ENCODE results near the gene CYP3A7. TPM values are rescaled to one million over a fixed set of nuclear protein-coding genes. Genes with fewer than 3 reads are reported as not detected.

Gene CYP3A7
- total RNA-seq, 1 experiment from 2014 or later, result not detected

GRCh38 chr7:99679400-99680191 is 55.4 kb downstream of the CYP3A7 start, which contains the start of gene CYP3A5:
Gene CYP3A5 (minus strand): TSS chr7:99679996. CDS start chr7:99679896, 100 bp downstream.
- TF ChIP-seq, protein P1, sequence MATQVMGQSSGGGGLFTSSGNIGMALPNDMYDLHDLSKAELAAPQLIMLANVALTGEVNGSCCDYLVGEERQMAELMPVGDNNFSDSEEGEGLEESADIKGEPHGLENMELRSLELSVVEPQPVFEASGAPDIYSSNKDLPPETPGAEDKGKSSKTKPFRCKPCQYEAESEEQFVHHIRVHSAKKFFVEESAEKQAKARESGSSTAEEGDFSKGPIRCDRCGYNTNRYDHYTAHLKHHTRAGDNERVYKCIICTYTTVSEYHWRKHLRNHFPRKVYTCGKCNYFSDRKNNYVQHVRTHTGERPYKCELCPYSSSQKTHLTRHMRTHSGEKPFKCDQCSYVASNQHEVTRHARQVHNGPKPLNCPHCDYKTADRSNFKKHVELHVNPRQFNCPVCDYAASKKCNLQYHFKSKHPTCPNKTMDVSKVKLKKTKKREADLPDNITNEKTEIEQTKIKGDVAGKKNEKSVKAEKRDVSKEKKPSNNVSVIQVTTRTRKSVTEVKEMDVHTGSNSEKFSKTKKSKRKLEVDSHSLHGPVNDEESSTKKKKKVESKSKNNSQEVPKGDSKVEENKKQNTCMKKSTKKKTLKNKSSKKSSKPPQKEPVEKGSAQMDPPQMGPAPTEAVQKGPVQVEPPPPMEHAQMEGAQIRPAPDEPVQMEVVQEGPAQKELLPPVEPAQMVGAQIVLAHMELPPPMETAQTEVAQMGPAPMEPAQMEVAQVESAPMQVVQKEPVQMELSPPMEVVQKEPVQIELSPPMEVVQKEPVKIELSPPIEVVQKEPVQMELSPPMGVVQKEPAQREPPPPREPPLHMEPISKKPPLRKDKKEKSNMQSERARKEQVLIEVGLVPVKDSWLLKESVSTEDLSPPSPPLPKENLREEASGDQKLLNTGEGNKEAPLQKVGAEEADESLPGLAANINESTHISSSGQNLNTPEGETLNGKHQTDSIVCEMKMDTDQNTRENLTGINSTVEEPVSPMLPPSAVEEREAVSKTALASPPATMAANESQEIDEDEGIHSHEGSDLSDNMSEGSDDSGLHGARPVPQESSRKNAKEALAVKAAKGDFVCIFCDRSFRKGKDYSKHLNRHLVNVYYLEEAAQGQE (IDR thresholded peaks at IDR 0.05; ENCODE audit: insufficient read depth in 1 of 2, low read depth in 2 of 2, low read length in 1 of 2), result no peak
- Histone ChIP-seq H3K27me3 (ENCODE audit: control insufficient read depth, insufficient read depth, low read length) (no peaks in the 10 kb centered on the region; the same call in 1 of the 2 replicates), H3K4me3 (ENCODE audit: low read depth in 2 of 2, low read length in 2 of 2) (no peak within 1 kb of the TSS), H3K36me3 (ENCODE audit: control insufficient read depth, insufficient read depth, low read length) (no peaks in the 10 kb centered on the region), H3K27ac (ENCODE audit: low read length) (no peak within 1 kb of the TSS), H3K4me1 (ENCODE audit: control insufficient read depth, insufficient read depth, low read length) (no peaks in the 10 kb centered on the region), H3K9me3 (ENCODE audit: control insufficient read depth, insufficient read depth, low read depth, low read length) (no peaks in the 10 kb centered on the region)
- ATAC-seq (no peak), DNase-seq (ENCODE audit: low read depth, low spot score) (no peak)
- CTCF ChIA-PET, result interaction anchor here (0.6 kb wide), 1 partner anchor 13 kb away, joined by 3 read pairs; no protein-coding TSS in a partner anchor
- intact Hi-C loops (cut with micrococcal nuclease; ENCODE audit: unreplicated experiment), result no loop called here
- POLR2A ChIA-PET, result no interaction called here
- BruUV-seq (replicated peaks), result no TSS peak
- in situ Hi-C loops (cut with HindIII; ENCODE audit: low pct_unique_long_range_greater_than_20kb, low sequenced_read_pairs), result no loop called here

- Histone ChIP-seq H3K4me1 (ENCODE audit: control insufficient read depth, insufficient read depth, low read length) (no peaks in the 10 kb centered on the region), H3K27ac (ENCODE audit: low read length) (no peak overlapping the region), H3K36me3 (ENCODE audit: control insufficient read depth, insufficient read depth, low read length) (no peaks in the 10 kb centered on the region), H3K27me3 (ENCODE audit: control insufficient read depth, insufficient read depth, low read length) (no peaks in the 10 kb centered on the region; the same call in 1 of the 2 replicates), H3K4me3 (ENCODE audit: low read depth in 2 of 2, low read length in 2 of 2) (no peak overlapping the region), H3K9me3 (ENCODE audit: control insufficient read depth, insufficient read depth, low read depth, low read length) (no peaks in the 10 kb centered on the region)
- no TSS peak for BruUV-seq (replicated peaks)
- in situ Hi-C loops (cut with HindIII; ENCODE audit: low pct_unique_long_range_greater_than_20kb, low sequenced_read_pairs), result no loop called here
- POLR2A ChIA-PET, result no interaction called here
- CTCF ChIA-PET, result no interaction called here
- no peak for TF ChIP-seq POLR2AphosphoS5 (IDR thresholded peaks at IDR 0.05; ENCODE audit: low read depth, low read length)
- TF ChIP-seq TCF7L2 (IDR thresholded peaks at IDR 0.05; ENCODE audit: low read depth, low read length), result no peak
- TF ChIP-seq, protein P1 (IDR thresholded peaks at IDR 0.05; ENCODE audit: insufficient read depth in 1 of 2, low read depth in 2 of 2, low read length in 1 of 2), result no peak
- no peak for TF ChIP-seq SIN3A (IDR thresholded peaks at IDR 0.05; ENCODE audit: borderline replicate concordance, insufficient read depth, low read depth, low read length)
- TF ChIP-seq CTCF (IDR thresholded peaks at IDR 0.05), result no peak
- intact Hi-C loops (cut with micrococcal nuclease; ENCODE audit: unreplicated experiment), result no loop called here
- ATAC-seq (peak; percentile 60; the same call in 1 of the 2 replicates), DNase-seq (ENCODE audit: low read depth, low spot score) (peak; percentile 8)
Observed at GRCh38 chr7:99679032-99679399, 56.0 kb downstream of the CYP3A7 start.

All from Panc1 (cell line).